SK-N-SH (cell line): ENCODE data around the gene WHRN. TPM values are rescaled to one million over a fixed set of nuclear protein-coding genes. Genes with fewer than 3 reads are reported as not detected.

Experiments
- CTCF ChIA-PET: fragments of 300-600, 350-600 bp; formaldehyde crosslinking; extraction: SDS; loops from one replicate; lab custom pipeline; 2021; lab: Yijun Ruan, JAX
- POLR2A ChIA-PET: fragments of 350-600 bp; sonication (Branson Sonifier 250); formaldehyde crosslinking; extraction: SDS; loops from one replicate; lab custom pipeline; 2020; ENCODE audit warnings: antibody characterized with exemption, inconsistent platforms; lab: Yijun Ruan, JAX
- DNase-seq: peaks from one replicate; pipeline ENCODE4 v3.0.0; 2012
- H2AFZ ChIP-seq: fragments of 200-600 bp; sonication (generic); 2 replicates; pipeline ENCODE4 v1.8.1; 2016; ENCODE audit warnings: antibody characterized with exemption, mild to moderate bottlenecking, low read depth
- H3F3A ChIP-seq: fragments of 200-600 bp; sonication (generic); replicated peaks from 2 replicates; pipeline ENCODE3; 2016; ENCODE audit warnings: antibody characterized with exemption, mild to moderate bottlenecking; ENCODE audit not compliant: insufficient read depth
- H3K27ac ChIP-seq, 2 experiments: fragments of 200-500 bp in 1 of 2; fragments of 200-600 bp in 1 of 2; sonication (Bioruptor generic) in 1 of 2; sonication (generic), shearing (Covaris generic) in 1 of 2; 2 replicates each; pipeline versions ENCODE4 v1.5.1 to v1.6.1; 2014 to 2016; ENCODE audit warnings: low read depth in 2 of 2, inconsistent platforms in 1 of 2, low read length in 1 of 2, mild to moderate bottlenecking in 1 of 2, mixed read lengths in 1 of 2
- H3K27me3 ChIP-seq: fragments of 200-600 bp; sonication (generic), shearing (Covaris generic); 2 replicates; pipeline ENCODE4 v1.6.1; 2016; ENCODE audit warnings: mixed run types; ENCODE audit not compliant: insufficient read depth
- H3K36me3 ChIP-seq, 2 experiments: fragments of 200-500 bp in 1 of 2; fragments of 200-600 bp in 1 of 2; sonication (Bioruptor generic) in 1 of 2; sonication (generic) in 1 of 2; replicated peaks in 1 of 2; 2 replicates each; pipeline versions ENCODE3 to v1.5.1; 2014 to 2016; ENCODE audit warnings: low read length in 1 of 2, mild to moderate bottlenecking in 1 of 2; ENCODE audit not compliant: insufficient read depth in 2 of 2, control insufficient read depth in 1 of 2
- H3K4me1 ChIP-seq, 2 experiments: fragments of 200-500 bp in 1 of 2; fragments of 200-600 bp in 1 of 2; sonication (Bioruptor generic) in 1 of 2; sonication (generic), shearing (Covaris generic) in 1 of 2; 2 replicates each; pipeline versions ENCODE4 v1.5.1 to v1.6.1; 2014 to 2016; ENCODE audit warnings: low read depth in 1 of 2, low read length in 1 of 2, mixed run types in 1 of 2; ENCODE audit not compliant: insufficient read depth in 2 of 2, control insufficient read depth in 1 of 2
- H3K4me2 ChIP-seq: fragments of 200-600 bp; sonication (generic), shearing (Covaris generic); 2 replicates; pipeline ENCODE4 v1.6.1; 2017; ENCODE audit warnings: mixed run types
- H3K4me3 ChIP-seq, 2 experiments: fragments of 200-500 bp in 1 of 2; fragments of 200-600 bp in 1 of 2; sonication (Bioruptor generic) in 1 of 2; sonication (generic), shearing (Covaris generic) in 1 of 2; 2 replicates each; pipeline versions ENCODE4 v1.5.1 to v1.8.1; 2014 to 2016; ENCODE audit warnings: low read depth in 2 of 2, inconsistent platforms in 1 of 2, low read length in 1 of 2, mild to moderate bottlenecking in 1 of 2, mixed read lengths in 1 of 2, moderate library complexity in 1 of 2
- H3K79me2 ChIP-seq: fragments of 200-600 bp; sonication (generic); 2 replicates; pipeline ENCODE4 v1.8.1; 2017; ENCODE audit warnings: mild to moderate bottlenecking; ENCODE audit not compliant: insufficient read depth
- H3K9ac ChIP-seq: fragments of 200-600 bp; sonication (generic); 2 replicates; pipeline ENCODE4 v1.6.1; 2017; ENCODE audit warnings: mixed run types
- H3K9me2 ChIP-seq: fragments of 200-600 bp; sonication (generic); 2 replicates; pipeline ENCODE4 v1.6.1; 2017; ENCODE audit warnings: mixed run types
- H3K9me3 ChIP-seq: fragments of 200-600 bp; sonication (generic); 2 replicates; pipeline ENCODE4 v1.6.1; 2017; ENCODE audit warnings: mixed run types, mild to moderate bottlenecking, moderate library complexity
- H4K20me1 ChIP-seq: fragments of 200-600 bp; sonication (generic); 2 replicates; pipeline ENCODE4 v1.6.1; 2017; ENCODE audit warnings: mild to moderate bottlenecking, mixed run types; ENCODE audit not compliant: insufficient read depth
- CHD2 ChIP-seq: fragments of 150-350 bp; IDR thresholded peaks from 2 replicates; pipeline ENCODE4 v1.6.1; 2018; ENCODE audit warnings: low read length; ENCODE audit not compliant: partially characterized antibody
- ELF1 ChIP-seq: IDR thresholded peaks from 2 replicates; pipeline ENCODE4 v1.4.0; 2012
- EZH2phosphoT487 ChIP-seq: fragments of 200-600 bp; sonication (generic); IDR thresholded peaks from 2 replicates; pipeline ENCODE4 v1.6.1; 2017; ENCODE audit warnings: low read depth, mixed run types, mild to moderate bottlenecking, antibody characterized with exemption, moderate library complexity, borderline replicate concordance
- FOSL2 ChIP-seq: IDR thresholded peaks from 2 replicates; pipeline ENCODE4 v1.4.0; 2012; ENCODE audit warnings: low read depth, mild to moderate bottlenecking, moderate library complexity, borderline replicate concordance
- FOXM1 ChIP-seq: IDR thresholded peaks from 2 replicates; pipeline ENCODE4 v1.4.0; 2012; ENCODE audit warnings: low read depth, mild to moderate bottlenecking
- GABPA ChIP-seq: IDR thresholded peaks from 2 replicates; pipeline ENCODE4 v1.4.0; 2012; ENCODE audit warnings: low read depth, mild to moderate bottlenecking
- IRF3 ChIP-seq: fragments of 150-350 bp; IDR thresholded peaks from 2 replicates; pipeline ENCODE4 v1.6.1; 2016; ENCODE audit warnings: mild to moderate bottlenecking, low read depth, low read length
- MXI1 ChIP-seq: IDR thresholded peaks from 2 replicates; pipeline ENCODE4 v1.6.1; 2012; ENCODE audit warnings: mild to moderate bottlenecking, low read depth, low read length, improper control_type of control experiment
- NRF1 ChIP-seq: IDR thresholded peaks from 2 replicates; pipeline ENCODE4 v1.6.1; 2012; ENCODE audit warnings: low read depth, mild to moderate bottlenecking, low read length
- PBX3 ChIP-seq: IDR thresholded peaks from 2 replicates; pipeline ENCODE4; 2012
- REST ChIP-seq: IDR thresholded peaks from 2 replicates; pipeline ENCODE4 v1.6.1; 2012; ENCODE audit warnings: mild to moderate bottlenecking, low read depth, low read length, moderate library complexity
- RFX5 ChIP-seq: IDR thresholded peaks from 2 replicates; pipeline ENCODE4 v1.6.1; 2012; ENCODE audit warnings: mild to moderate bottlenecking, improper control_type of control experiment, low read length
- SIN3A ChIP-seq: IDR thresholded peaks from 2 replicates; pipeline ENCODE4 v1.6.1; 2012; ENCODE audit warnings: low read depth, mild to moderate bottlenecking, low read length, moderate library complexity, borderline replicate concordance
- SMC3 ChIP-seq: IDR thresholded peaks from 2 replicates; pipeline ENCODE4 v1.6.1; 2012; ENCODE audit warnings: low read depth, low read length, improper control_type of control experiment
- TCF12 ChIP-seq: IDR thresholded peaks from 2 replicates; pipeline ENCODE4 v1.4.0; 2012
- USF1 ChIP-seq: IDR thresholded peaks from 2 replicates; pipeline ENCODE4 v1.4.0; 2012; ENCODE audit warnings: low read depth, borderline replicate concordance
- USF2 ChIP-seq: fragments of 150-350 bp; IDR thresholded peaks from 2 replicates; pipeline ENCODE4 v1.6.1; 2017; ENCODE audit warnings: antibody characterized with exemption, low read length, low read depth, borderline replicate concordance
- ZBTB33 ChIP-seq: IDR thresholded peaks from 2 replicates; pipeline ENCODE4 v1.4.0; 2012; ENCODE audit warnings: low read depth, borderline replicate concordance
- WGBS: methylation state at CpG from one replicate; pipeline ENCODE4 v1.1.6; 2017; ENCODE audit warnings: low lambda C conversion rate; 5-methylcytosine and 5-hydroxymethylcytosine counted together
- polyA plus RNA-seq, 3 experiments: library from polyadenylated mRNA; depleted of rRNA; stranded (reverse); fragments of >200 nt; gene quantifications; 2 replicates each; pipeline ENCODE4 v1.2.3, GENCODE V29; 2012

The WHRN gene
- polyA plus RNA-seq, 1 of the 3 experiments (the other 2 are of a cell fraction): 4.6 TPM

GRCh38 chr9:114362394-114362793 lies 142.9 kb downstream of the WHRN start:
- 84% methylated on average over 6 of the region's 12 CpGs for WGBS
- no peak overlapping the region for H3K9ac ChIP-seq
- no peak overlapping the region for H2AFZ ChIP-seq
- no peaks in the 10 kb centered on the region for H3K36me3 ChIP-seq
- no peak overlapping the region for H3K4me2 ChIP-seq
- H3K9me3 ChIP-seq: no peaks in the 10 kb centered on the region
- no peaks in the 10 kb centered on the region for H3K9me2 ChIP-seq
- CTCF ChIA-PET: no interaction called here
- peaks cover 3% of the 10 kb centered on the region for H3F3A ChIP-seq
- no peak overlapping the region for H3K27ac ChIP-seq
- no peak overlapping the region for H3K4me3 ChIP-seq
- no peaks in the 10 kb centered on the region for H3K79me2 ChIP-seq
- DNase-seq: no peak
- H3K4me1 ChIP-seq: peaks cover 0 to 5% of the 10 kb centered on the region in 2 experiments; a peak in 1 of 4 replicates
- H3K27me3 ChIP-seq: no peaks in the 10 kb centered on the region
- TF ChIP-seq IRF3 (no peak), SIN3A (no peak), FOXM1 (no peak), ELF1 (no peak), ZBTB33 (no peak), USF1 (no peak), GABPA (no peak), RFX5 (no peak), FOSL2 (no peak), CHD2 (no peak), SMC3 (no peak), TCF12 (no peak), PBX3 (no peak), USF2 (no peak), EZH2phosphoT487 (no peak), MXI1 (no peak), REST (no peak), NRF1 (no peak)
- H4K20me1 ChIP-seq: no peaks in the 10 kb centered on the region
- POLR2A ChIA-PET: no interaction called here
